Measurements from ENCODE around the gene UGCG. TPM values are rescaled to one million over a fixed set of nuclear protein-coding genes. Genes with fewer than 3 reads are reported as not detected.
"Not testable (repeated sequence)": the region's sequence is repeated elsewhere in the genome, so short reads cannot be mapped to it uniquely, and the experiment has no call there.

Gene UGCG
- total and polyA plus RNA-seq, 3 donors from 2014 or later = 13.3 to 38.6 (median 29.0) TPM

GRCh38 chr9:111876179-111876578 is 20.4 kb upstream of the UGCG start:
- Histone ChIP-seq H3K9me3 (no peaks in the 10 kb centered on the region), H3K27ac (no peak overlapping the region), H3K27me3 (no peaks in the 10 kb centered on the region), H3K4me3 (no peak overlapping the region), H3K4me1 (no peaks in the 10 kb centered on the region), H3K36me3 (ENCODE audit: low read depth, missing control alignments) (no peaks in the 10 kb centered on the region)
- no peak for DNase-seq
- intact Hi-C loops (cut with DNase I; ENCODE audit: low total_unique reads) = no loop called here
- no peak for TF ChIP-seq CTCF (IDR thresholded peaks at IDR 0.05)
- no peak for TF ChIP-seq POLR2A (IDR thresholded peaks at IDR 0.05)
- WGBS, 2 donors = 86 to 87% methylated on average over 5 of the region's 5 CpGs

GRCh38 chr9:111877420-111877819 is 19.2 kb upstream of the UGCG start:
- Histone ChIP-seq H3K36me3 (ENCODE audit: low read depth, missing control alignments) (no peaks in the 10 kb centered on the region), H3K27ac (no peak overlapping the region), H3K27me3 (no peaks in the 10 kb centered on the region), H3K9me3 (no peaks in the 10 kb centered on the region), H3K4me1 (no peaks in the 10 kb centered on the region), H3K4me3 (no peak overlapping the region)
- intact Hi-C loops (cut with DNase I; ENCODE audit: low total_unique reads) = no loop called here
- no peak for DNase-seq
- TF ChIP-seq POLR2A (IDR thresholded peaks at IDR 0.05) (no peak), CTCF (IDR thresholded peaks at IDR 0.05) (no peak)
- WGBS, 2 donors = 96 to 98% methylated on average over 2 of the region's 2 CpGs

GRCh38 chr9:111878946-111879345 is 17.7 kb upstream of the UGCG start:
- Histone ChIP-seq H3K36me3 (ENCODE audit: low read depth, missing control alignments) (no peaks in the 10 kb centered on the region), H3K4me3 (no peak overlapping the region), H3K9me3 (no peaks in the 10 kb centered on the region), H3K27ac (no peak overlapping the region), H3K4me1 (no peaks in the 10 kb centered on the region), H3K27me3 (no peaks in the 10 kb centered on the region)
- TF ChIP-seq POLR2A (IDR thresholded peaks at IDR 0.05) (no peak), CTCF (IDR thresholded peaks at IDR 0.05) (no peak)
- intact Hi-C loops (cut with DNase I; ENCODE audit: low total_unique reads) = no loop called here
- no peak for DNase-seq
- WGBS, 2 donors = 80 to 85% methylated on average over 3 of the region's 3 CpGs

- H3K4me3 ChIP-seq = no peak overlapping the region
- peaks cover 10% of the 10 kb centered on the region for H3K4me1 ChIP-seq
- H3K27ac ChIP-seq = no peak overlapping the region
- intact Hi-C loops (cut with DNase I; ENCODE audit: low total_unique reads) = no loop called here
- peak; percentile 54 for DNase-seq
- H3K36me3 ChIP-seq (ENCODE audit: low read depth, missing control alignments) = no peaks in the 10 kb centered on the region
- TF ChIP-seq CTCF (IDR thresholded peaks at IDR 0.05) (no peak), POLR2A (IDR thresholded peaks at IDR 0.05) (no peak)
- H3K9me3 ChIP-seq = no peaks in the 10 kb centered on the region
- 71 to 76% methylated on average over 19 of the region's 19 CpGs for WGBS, 2 donors
- no peaks in the 10 kb centered on the region for H3K27me3 ChIP-seq
These were observed 9.5 kb upstream of the UGCG start for GRCh38 chr9:111886983-111887718.

- DNase-seq = no peak
- intact Hi-C loops (cut with DNase I; ENCODE audit: low total_unique reads) = loop anchor here (10.0 kb wide), 1 partner anchor 174 kb away; no protein-coding TSS in a partner anchor
- TF ChIP-seq CTCF (IDR thresholded peaks at IDR 0.05) = no peak
- no peak for TF ChIP-seq POLR2A (IDR thresholded peaks at IDR 0.05)
- 92 to 96% methylated on average over 2 of the region's 2 CpGs for WGBS, 2 donors
- Histone ChIP-seq H3K9me3 (no peaks in the 10 kb centered on the region), H3K4me1 (peaks cover 9% of the 10 kb centered on the region), H3K4me3 (no peak overlapping the region), H3K27ac (no peak overlapping the region), H3K36me3 (ENCODE audit: low read depth, missing control alignments) (no peaks in the 10 kb centered on the region), H3K27me3 (no peaks in the 10 kb centered on the region)
These were observed 6.3 kb upstream of the UGCG start for GRCh38 chr9:111890334-111890733.

GRCh38 chr9:111890867-111891266 is 5.7 kb upstream of the UGCG start:
- H3K4me1 ChIP-seq; DNase-seq; H3K27me3 ChIP-seq; H3K9me3 ChIP-seq; H3K4me3 ChIP-seq; H3K36me3 ChIP-seq (ENCODE audit: low read depth, missing control alignments); H3K27ac ChIP-seq: not testable (repeated sequence)
- 96% methylated on average over 3 of the region's 3 CpGs for WGBS, 2 donors
- intact Hi-C loops (cut with DNase I; ENCODE audit: low total_unique reads) = loop anchor here (10.0 kb wide), 1 partner anchor 174 kb away; no protein-coding TSS in a partner anchor

Measured in testis (tissue), 3 donors.